ENCODE data around the gene SORBS1.

Gene SORBS1

DNA sequence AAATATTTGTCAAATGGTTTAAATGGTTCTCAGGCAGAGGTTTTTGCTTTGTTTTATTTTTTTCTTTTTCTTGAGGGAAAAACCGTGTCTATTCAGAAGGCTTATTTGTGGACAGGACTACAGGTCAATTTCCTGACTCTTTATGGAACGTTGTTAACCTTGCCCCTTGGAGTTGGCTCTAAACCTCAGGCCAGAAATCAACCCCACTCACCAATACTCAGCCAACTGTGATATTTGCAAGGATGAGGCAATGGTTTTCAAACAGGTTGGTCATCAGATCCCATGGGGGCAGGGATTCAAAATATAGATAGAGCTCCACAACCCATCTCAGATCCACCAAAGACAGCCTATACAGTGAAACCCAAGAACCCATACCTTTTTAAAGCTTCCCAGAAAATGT is 280.5 kb downstream of the SORBS1 start:
- no peak for DNase-seq

DNA sequence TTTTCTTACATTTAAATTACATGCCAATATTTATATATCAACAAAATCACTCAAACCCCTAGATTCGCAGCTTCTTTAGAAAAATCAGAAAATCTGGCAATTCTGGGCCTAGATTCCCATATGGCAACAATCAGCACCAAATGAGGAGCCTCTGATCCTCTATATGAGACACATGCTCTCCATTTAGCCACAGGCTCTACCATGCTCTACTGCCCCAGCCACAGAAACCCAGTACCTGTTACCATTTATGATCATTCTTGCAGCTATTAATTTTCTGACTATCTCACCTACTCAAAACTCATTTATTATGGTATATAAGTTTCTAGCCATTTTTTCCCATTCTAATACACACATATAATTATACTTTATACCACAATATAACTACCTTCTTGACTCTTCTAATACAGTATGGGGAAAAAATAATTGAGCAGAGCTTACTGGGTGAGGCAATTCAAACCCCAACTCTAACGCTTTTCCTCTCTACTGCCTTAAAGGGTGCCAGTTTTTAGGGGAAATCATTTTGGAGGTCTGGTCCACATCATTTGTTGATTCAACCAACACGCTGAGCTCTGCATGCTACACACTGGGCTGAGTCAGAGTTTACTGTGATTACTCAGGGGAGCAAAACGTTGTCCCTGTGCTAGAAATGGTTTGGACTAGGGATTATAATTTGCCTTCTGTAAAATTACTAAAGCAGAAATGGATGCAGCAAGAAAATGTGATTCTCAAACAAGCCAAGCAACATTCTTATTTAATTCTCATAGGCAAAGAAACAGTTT is 281.9 kb downstream of the SORBS1 start:
- DNase-seq = no peak

GRCh38 chr10:95278061-95278988 is 282.8 kb downstream of the SORBS1 start:
- DNase-seq = no peak

- no peak for DNase-seq
Observed at GRCh38 chr10:95277614-95278013, 283.6 kb downstream of the SORBS1 start.

DNA sequence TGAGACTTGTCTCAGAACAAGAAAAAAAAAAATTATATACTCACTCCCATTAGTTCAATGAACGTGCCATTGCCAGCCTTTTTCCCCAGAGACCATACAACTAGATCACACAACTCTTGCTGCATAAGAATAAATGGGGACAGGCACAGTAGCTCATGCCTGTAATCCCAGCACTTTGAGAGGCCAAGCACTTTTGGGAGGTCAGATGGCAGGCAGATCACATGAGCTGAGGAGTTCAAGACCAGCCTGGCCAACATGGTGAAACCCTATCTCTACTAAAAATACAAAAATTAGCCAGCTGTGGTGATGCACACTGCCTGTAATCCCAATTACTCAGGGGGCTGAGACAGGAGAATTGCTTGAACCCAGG is 284.0 kb downstream of the SORBS1 start:
- no peak for DNase-seq

DNA sequence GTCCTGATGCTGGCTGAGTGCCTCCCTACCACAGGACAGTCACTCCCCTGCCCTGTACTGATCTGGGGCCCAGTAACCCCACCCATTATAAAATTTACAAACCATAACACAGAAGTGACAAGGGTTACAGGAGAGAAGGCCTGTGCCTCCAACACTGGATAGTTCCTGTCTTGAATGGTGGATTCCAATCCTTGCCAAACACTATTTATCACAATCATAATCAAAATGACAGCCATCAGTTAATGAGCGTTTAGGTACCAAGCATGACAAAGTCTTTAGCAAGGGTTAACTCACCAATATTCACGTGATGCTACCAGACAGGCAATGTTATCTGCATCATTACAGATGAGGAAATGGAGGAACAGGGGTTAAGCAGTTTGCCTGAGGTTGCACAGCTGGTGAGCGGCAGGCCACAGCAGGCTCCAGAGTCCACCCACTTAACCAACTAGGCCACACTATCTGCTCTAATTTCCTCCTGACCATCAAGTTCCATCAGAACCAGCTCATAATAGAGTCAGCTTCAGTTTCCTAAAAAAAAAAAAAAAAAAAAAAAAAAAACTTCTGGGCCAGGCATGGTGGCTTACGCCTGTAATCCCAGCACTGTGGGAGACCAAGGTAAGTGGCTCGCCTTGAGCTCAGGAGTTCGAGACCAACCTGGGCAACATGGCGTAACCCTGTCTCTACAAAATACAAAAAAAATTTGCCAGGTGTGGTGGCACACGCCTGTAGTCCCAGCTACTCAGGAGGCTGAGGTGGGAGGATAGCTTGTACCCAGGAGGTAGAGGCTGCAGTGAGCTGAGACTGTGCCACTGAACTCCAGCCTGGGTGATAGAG is 284.6 kb downstream of the SORBS1 start:
- DNase-seq = no peak

DNA sequence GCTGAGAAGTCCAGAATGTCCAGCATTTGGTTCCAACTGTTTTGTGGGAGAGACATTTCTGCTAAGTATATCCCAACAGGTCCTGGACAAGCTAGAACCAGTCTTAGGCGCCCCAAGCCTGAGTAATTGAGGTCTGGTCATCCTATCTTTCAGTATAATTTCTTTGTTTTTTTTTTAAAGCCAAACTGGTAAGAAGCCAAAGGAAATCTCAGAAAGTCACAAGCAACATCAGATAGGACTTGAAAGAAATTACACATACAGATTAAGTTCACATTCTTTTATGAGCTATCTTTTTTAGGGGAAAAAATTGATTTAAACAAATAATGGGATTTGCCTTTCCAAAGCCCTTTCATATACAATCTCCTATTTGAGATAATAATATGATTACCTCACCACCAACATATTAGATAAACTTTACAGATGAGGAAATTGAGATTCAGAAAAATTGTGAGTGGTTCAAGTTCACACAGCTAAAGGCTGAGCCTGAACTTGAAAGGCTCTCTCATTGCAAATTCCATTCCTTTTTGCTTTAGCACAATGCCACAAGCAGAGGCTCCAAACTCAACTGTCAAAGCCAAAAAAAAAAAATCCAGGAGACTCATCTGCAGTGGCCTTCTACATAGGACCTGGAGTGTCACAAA is 285.3 kb downstream of the SORBS1 start:
- no peak for DNase-seq

GRCh38 chr10:95273393-95274312 is 287.5 kb downstream of the SORBS1 start:
- DNase-seq = no peak

DNA sequence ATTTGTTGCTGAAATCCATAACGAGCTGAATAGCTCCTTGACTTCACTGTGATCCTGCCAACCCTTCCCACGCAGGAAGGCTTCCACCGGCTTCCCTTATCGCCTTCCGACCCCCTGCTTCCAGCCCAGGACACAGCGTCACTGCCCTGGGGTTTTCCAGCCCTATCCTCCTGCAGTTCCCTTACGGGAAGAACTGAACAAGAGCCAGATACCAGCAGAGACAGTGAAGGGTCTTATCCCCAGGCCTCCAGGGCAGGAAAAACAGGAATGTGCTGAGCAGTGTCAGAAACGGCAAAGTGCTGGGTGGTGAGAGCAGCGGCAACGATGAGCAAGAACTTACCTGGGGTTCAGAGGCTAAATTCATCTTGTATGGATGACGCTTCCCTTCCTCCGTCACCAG is 292.7 kb downstream of the SORBS1 start:
- DNase-seq = no peak

GRCh38 chr10:95267251-95267650 is 293.9 kb downstream of the SORBS1 start:
- no peak for DNase-seq

DNA sequence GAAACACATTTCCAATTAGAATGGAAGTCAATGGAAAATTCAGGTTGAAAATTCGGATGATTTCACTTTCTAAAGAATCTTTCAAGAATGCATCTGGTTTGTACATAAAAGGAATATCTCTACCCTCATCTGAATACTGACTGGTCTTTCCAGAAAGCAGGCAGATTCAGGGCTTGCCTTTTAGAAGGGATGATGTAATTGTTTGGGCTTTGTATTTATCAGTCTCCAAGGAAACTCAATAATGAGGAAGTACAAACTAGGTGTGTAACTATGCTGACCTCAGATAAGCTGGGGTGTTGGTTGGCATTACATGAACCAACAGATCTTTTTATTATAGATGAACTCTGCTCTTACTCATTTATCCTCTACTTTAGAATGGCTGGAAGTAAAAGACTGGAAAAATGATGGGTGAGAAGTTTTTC is 294.5 kb downstream of the SORBS1 start:
- DNase-seq = peak; percentile 19

- DNase-seq = no peak
Observed at GRCh38 chr10:95265572-95265971, 295.6 kb downstream of the SORBS1 start.

- DNase-seq = peak; percentile 34
Observed at GRCh38 chr10:95264227-95265051, 296.7 kb downstream of the SORBS1 start.

- no peak for DNase-seq
Observed at GRCh38 chr10:95263864-95264226, 297.3 kb downstream of the SORBS1 start.

- DNase-seq = no peak
Observed at GRCh38 chr10:95262763-95263518, 298.2 kb downstream of the SORBS1 start.

DNA sequence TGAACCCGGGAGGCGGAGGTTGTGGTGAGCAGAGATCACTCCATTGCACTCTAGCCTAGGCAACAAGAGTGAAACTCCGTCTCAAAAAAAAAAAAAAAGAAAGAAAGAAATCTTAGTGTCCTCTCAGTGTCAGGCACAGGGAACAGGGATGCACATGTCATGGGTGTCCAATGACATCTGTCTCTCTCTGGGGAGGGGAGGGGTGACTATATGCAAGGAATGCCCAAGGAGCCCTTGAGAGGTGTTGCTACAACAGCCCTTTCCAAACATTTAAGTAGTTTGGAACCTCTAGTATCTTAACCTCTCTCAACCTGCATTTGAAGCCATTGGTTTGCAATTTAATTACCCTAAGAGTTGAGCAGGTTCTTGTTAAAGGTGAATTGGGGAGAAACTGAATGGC is 299.2 kb downstream of the SORBS1 start:
- DNase-seq = no peak
